ENCODE data around the gene TAP2.

DNA sequence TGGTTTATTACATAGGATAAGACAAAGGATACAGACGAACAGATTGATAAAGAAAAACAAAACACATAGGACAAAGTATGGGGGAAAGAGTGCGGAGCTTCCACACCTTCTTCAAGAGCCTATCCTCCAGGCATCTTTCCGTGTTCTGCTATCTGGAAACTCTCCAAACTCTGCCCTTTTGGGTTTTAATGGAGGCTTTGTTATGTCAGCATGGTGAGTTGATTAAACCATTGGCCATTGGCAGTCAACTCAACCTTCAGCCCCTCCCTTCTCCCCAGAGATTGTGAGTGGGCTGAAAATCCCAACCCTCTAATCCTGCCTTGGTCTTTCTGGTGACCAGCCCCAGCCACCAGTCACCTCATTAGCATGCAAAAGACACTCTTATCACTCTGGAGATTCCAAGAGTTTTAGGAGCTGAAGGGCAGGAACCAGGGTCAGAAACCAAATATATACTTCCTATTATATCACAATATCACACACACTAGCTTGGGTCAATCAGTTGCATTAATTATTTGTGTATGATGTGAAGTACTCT is 45.6 kb downstream of the TAP2 start:
- TF ChIP-seq, protein P1, sequence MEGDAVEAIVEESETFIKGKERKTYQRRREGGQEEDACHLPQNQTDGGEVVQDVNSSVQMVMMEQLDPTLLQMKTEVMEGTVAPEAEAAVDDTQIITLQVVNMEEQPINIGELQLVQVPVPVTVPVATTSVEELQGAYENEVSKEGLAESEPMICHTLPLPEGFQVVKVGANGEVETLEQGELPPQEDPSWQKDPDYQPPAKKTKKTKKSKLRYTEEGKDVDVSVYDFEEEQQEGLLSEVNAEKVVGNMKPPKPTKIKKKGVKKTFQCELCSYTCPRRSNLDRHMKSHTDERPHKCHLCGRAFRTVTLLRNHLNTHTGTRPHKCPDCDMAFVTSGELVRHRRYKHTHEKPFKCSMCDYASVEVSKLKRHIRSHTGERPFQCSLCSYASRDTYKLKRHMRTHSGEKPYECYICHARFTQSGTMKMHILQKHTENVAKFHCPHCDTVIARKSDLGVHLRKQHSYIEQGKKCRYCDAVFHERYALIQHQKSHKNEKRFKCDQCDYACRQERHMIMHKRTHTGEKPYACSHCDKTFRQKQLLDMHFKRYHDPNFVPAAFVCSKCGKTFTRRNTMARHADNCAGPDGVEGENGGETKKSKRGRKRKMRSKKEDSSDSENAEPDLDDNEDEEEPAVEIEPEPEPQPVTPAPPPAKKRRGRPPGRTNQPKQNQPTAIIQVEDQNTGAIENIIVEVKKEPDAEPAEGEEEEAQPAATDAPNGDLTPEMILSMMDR (IDR thresholded peaks at IDR 0.05): no peak
- TF ChIP-seq, protein P2, sequence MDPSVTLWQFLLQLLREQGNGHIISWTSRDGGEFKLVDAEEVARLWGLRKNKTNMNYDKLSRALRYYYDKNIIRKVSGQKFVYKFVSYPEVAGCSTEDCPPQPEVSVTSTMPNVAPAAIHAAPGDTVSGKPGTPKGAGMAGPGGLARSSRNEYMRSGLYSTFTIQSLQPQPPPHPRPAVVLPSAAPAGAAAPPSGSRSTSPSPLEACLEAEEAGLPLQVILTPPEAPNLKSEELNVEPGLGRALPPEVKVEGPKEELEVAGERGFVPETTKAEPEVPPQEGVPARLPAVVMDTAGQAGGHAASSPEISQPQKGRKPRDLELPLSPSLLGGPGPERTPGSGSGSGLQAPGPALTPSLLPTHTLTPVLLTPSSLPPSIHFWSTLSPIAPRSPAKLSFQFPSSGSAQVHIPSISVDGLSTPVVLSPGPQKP (IDR thresholded peaks at IDR 0.05; ENCODE audit: low read depth, low read length): no peak
- TF ChIP-seq TP53 (CRISPR knock-in tag; IDR thresholded peaks at IDR 0.05) (no peak), HDAC2 (IDR thresholded peaks at IDR 0.05) (no peak), ESRRA (IDR thresholded peaks at IDR 0.05; ENCODE audit: borderline replicate concordance, low read length) (no peak), CEBPB (IDR thresholded peaks at IDR 0.05) (no peak)
